GM12865 (cell line): ENCODE measurements around the gene CAPN3.

Source experiments
- DNase-seq: peaks from one replicate; pipeline ENCODE4 v3.0.0; 2010; ENCODE audit warnings: low read depth
- H3K4me3 ChIP-seq: 2 replicates; pipeline ENCODE4 v1.5.1; 2011; ENCODE audit warnings: mild to moderate bottlenecking, low read depth, low read length, control low read depth
- TF ChIP-seq, protein P1 (sequence below): IDR thresholded peaks from 2 replicates; pipeline ENCODE4 v1.5.1; 2011; ENCODE audit warnings: low read length, control low read depth, low read depth, inconsistent platforms; ENCODE audit not compliant: insufficient read depth; ENCODE audit errors: missing control alignments

CAPN3 gene

DNA sequence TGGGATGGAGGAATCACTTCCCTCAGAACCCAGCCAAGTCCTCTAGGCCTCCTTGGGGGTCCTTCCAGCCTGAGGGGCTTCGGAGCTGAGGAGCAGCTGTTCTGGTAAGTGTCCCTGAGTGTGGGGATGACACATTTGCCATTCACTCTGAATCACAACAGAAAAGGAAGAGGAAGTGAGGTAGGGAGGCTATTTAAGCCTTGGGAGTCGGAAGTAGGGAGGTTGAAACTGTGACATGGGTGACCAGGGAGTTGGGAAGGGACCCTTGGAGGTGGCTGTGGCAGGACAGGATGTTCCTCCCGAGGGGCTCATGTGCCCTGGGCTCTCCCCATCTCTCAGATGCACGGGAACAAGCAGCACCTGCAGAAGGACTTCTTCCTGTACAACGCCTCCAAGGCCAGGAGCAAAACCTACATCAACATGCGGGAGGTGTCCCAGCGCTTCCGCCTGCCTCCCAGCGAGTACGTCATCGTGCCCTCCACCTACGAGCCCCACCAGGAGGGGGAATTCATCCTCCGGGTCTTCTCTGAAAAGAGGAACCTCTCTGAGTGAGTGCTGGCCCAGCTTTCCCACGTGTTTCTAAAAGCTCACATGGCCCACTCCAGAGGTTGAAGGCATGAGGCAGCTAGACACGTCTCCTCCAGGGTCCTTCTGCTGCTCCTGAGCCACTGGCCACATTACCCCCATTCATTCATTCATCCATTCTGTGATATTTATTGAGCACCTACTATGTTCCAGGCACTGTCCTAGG, 43.3 kb downstream of the CAPN3 start:
- TF ChIP-seq, protein P1, sequence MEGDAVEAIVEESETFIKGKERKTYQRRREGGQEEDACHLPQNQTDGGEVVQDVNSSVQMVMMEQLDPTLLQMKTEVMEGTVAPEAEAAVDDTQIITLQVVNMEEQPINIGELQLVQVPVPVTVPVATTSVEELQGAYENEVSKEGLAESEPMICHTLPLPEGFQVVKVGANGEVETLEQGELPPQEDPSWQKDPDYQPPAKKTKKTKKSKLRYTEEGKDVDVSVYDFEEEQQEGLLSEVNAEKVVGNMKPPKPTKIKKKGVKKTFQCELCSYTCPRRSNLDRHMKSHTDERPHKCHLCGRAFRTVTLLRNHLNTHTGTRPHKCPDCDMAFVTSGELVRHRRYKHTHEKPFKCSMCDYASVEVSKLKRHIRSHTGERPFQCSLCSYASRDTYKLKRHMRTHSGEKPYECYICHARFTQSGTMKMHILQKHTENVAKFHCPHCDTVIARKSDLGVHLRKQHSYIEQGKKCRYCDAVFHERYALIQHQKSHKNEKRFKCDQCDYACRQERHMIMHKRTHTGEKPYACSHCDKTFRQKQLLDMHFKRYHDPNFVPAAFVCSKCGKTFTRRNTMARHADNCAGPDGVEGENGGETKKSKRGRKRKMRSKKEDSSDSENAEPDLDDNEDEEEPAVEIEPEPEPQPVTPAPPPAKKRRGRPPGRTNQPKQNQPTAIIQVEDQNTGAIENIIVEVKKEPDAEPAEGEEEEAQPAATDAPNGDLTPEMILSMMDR = no peak
- no peak for DNase-seq
- H3K4me3 ChIP-seq = no peak overlapping the region

DNA sequence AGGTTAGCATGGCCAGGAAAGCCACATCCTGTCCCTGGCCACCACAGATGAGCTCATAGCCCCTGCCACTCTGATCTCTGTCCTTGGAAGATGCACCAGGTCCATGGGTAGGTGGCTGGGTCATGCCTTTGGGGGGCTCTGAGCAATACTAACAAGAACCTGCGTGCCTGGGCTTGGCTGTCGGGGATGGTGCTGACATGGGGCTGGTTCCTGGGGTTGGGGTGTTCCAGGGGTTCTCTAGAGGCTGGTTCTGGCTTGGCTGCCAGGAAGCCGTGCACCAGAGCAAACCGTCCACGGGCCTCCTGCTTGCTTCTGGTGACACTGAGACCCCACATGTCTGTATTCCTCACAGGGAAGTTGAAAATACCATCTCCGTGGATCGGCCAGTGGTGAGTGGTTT, 44.1 kb downstream of the CAPN3 start:
- TF ChIP-seq, protein P1 = no peak
- no peak overlapping the region for H3K4me3 ChIP-seq
- DNase-seq = no peak

DNA sequence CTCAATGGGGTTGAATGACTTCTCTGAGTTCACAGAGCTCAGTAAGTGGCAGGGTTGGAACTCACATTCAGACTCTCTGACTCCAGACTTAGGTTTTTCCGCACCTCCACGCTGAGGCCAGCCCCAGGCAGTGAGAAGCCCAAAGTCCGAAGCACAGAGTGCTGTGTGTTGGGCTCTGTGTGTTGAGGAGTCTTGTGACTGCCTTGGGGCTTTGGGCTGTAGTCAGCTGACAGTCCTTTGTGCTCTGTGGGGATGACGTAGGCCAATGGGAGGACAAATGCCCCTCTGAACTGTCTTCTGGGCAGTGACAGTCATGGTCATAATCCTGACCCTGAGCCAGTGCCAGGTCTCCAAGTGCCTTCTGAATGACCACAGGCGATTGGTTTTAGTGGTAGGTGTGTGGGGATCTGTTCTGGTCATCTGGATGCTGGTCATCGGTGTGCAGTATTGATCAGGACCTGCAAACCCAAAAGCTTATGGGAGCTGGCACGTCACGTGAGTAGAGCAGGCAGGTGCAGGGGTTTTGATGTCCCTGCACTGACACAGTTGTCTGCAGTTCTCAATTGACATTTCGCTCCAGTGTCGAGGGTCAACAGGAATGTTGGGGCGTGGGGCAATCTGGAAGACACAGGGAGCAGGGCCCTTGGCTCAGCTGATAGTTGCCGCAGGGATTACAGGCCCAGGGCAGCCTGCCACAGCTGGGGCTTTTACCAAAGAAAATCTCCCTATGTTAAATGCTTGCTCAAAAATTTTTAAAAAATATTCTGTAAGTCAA, 45.3 kb downstream of the CAPN3 start:
- TF ChIP-seq, protein P1 = no peak
- no peak for DNase-seq
- no peak overlapping the region for H3K4me3 ChIP-seq

DNA sequence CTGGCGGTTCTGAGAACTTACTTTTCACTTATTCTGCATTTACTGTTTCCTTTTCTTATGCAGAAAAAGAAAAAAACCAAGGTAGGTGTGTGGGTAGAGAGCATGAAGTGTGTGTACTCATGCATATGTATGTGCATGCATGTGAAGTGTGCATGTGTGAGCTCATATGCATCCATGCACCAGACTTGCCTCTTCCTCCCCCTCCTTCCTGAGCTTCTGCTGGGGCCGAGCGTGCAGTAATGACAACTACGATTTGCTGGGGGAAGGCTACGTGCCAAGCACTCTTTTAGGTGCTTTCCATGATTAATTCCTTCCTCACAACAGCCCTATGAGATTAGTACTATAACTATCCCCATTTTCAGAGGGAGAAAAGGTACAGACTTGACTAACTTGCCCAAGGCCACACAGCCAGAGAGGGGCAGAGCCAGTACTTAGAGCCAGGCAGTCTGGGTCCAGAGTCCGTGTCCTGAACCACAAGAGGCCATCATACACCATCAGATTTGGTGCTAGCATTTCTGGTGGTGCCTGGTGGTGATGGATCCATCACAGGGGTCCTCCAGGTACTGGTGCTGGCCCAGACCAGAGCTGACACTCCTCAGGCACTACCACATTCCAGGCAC, 46.7 kb downstream of the CAPN3 start:
- DNase-seq = no peak
- TF ChIP-seq, protein P1 = no peak
- no peak overlapping the region for H3K4me3 ChIP-seq

DNA sequence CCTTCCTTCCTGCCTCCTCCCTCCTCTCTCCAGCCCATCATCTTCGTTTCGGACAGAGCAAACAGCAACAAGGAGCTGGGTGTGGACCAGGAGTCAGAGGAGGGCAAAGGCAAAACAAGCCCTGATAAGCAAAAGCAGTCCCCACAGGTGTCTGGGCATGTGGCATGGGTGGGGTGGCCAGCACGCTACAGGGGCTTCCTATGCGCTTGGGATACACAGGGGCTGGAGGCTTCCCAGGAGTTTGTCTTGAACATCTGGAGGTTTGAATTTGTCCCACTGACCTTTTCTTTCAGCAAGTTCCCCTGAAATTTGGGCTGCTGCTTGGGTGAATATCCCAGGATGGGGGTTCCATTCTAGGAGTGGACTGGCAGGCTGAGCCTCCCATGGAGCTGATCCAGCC, 48.9 kb downstream of the CAPN3 start:
- no peak for DNase-seq
- H3K4me3 ChIP-seq = no peak overlapping the region
- TF ChIP-seq, protein P1 = no peak

DNA sequence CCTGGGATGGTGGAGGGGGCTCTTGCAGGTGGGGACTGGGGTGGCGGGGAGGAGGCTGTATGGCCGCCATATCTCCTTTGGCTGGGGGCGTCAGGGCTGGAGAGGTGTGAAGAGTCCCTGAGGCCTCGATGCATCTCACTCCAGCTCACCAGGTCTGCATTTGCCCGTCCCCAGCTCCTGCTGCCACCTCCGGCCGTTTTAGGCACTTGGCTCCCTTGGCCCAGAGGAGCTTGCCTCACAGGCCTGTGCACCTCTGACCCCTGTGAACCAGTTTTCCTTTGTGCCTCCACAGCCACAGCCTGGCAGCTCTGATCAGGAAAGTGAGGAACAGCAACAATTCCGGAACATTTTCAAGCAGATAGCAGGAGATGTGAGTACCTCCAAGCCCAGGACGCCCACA, 49.7 kb downstream of the CAPN3 start:
- TF ChIP-seq, protein P1 = no peak
- no peak for DNase-seq
- no peak overlapping the region for H3K4me3 ChIP-seq

DNA sequence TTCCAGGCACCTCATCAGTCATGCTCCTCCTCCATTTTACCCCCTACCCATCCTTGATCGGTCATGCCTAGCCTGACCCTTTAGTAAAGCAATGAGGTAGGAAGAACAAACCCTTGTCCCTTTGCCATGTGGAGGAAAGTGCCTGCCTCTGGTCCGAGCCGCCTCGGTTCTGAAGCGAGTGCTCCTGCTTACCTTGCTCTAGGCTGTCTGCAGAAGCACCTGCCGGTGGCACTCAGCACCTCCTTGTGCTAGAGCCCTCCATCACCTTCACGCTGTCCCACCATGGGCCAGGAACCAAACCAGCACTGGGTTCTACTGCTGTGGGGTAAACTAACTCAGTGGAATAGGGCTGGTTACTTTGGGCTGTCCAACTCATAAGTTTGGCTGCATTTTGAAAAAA, 52.6 kb downstream of the CAPN3 start:
- TF ChIP-seq, protein P1 = no peak
- no peak overlapping the region for H3K4me3 ChIP-seq
- no peak for DNase-seq
